ENCODE measurements around the gene CHPF2. TPM values are rescaled to one million over a fixed set of nuclear protein-coding genes. Genes with fewer than 3 reads are reported as not detected.

Gene CHPF2
- total and polyA plus RNA-seq, 9 donors: 20.1 to 32.6 (median 22.6) TPM

DNA sequence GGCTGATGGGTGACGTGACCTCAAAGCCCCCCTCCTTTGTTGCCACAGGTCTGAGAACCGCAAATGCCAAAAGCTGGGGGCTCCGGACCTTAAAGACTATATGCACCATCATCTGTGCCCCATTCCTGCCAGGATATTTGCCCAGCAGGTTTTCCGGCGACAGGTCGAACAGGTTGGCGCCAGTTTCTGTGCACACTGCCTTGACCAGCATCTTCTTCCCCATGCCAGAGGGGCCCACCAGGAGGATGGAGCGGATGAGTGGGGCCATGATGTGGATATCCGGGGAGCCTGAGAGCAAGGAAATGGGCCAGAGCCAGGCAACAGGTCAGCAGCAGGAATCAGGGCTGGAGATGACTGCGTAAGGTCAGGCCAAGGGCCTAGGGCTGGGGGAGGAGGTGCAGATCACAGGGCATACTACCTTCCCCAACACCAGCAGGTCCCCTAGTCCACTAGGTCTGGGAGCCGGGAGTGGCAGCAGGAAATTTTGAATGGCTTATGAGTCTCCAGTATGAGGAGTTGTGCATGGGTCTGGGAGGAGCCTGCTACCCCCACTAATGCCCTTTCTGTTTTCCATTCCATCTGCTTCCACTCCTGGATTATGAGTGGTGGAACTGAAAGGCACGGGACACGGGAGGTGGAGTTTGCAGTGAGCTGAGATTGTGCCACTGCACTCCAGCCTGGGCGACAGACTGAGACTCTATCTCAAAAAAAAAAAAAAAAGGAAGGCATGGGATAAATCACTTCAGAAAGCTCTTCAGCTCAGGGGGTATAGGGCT is 38.9 kb upstream of the CHPF2 start:
- no peak for DNase-seq
- Histone ChIP-seq H3K27me3 (ENCODE audit: control insufficient read depth, insufficient read depth, low read length) (peaks cover 12% of the 10 kb centered on the region), H3K36me3 (ENCODE audit: control insufficient read depth, insufficient read depth, low read length) (no peaks in the 10 kb centered on the region), H3K4me3 (ENCODE audit: low read length) (no peak overlapping the region), H3K27ac (ENCODE audit: low read length) (no peak overlapping the region), H3K4me1 (ENCODE audit: control insufficient read depth, insufficient read depth, low read length) (no peaks in the 10 kb centered on the region), H3K9me3 (replicated peaks; ENCODE audit: control insufficient read depth, low read depth, low read length) (no peaks in the 10 kb centered on the region)
- WGBS (ENCODE audit: insufficient coverage): 75% methylated on average over 4 of the region's 14 CpGs

DNA sequence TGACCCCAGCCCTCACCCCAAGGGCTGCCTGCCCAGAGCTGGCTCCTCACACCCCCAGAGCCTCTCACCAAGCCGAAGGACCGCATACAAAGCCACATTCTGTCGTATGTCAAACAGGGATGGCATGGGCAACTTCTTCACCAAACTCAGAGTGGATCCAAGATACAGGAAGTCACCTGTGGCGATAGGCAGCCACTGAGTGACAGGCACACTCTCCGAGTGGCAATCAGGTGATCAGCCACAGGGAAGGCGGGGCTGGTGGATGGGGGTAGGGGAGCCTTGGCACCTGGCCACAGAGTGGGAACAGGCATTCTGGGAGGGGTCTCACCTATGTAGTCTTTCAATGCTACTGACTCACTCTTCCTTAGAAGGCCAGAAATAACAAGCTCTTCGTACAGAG is 38.1 kb upstream of the CHPF2 start:
- H3K36me3 ChIP-seq (ENCODE audit: control insufficient read depth, insufficient read depth, low read length): no peaks in the 10 kb centered on the region
- H3K27ac ChIP-seq (ENCODE audit: low read length): no peak overlapping the region
- WGBS (ENCODE audit: insufficient coverage): 70% methylated on average over 4 of the region's 7 CpGs
- H3K27me3 ChIP-seq (ENCODE audit: control insufficient read depth, insufficient read depth, low read length): peaks cover 10% of the 10 kb centered on the region
- H3K4me3 ChIP-seq (ENCODE audit: low read length): no peak overlapping the region
- no peaks in the 10 kb centered on the region for H3K9me3 ChIP-seq (replicated peaks; ENCODE audit: control insufficient read depth, low read depth, low read length)
- H3K4me1 ChIP-seq (ENCODE audit: control insufficient read depth, insufficient read depth, low read length): no peaks in the 10 kb centered on the region
- no peak for DNase-seq

DNA sequence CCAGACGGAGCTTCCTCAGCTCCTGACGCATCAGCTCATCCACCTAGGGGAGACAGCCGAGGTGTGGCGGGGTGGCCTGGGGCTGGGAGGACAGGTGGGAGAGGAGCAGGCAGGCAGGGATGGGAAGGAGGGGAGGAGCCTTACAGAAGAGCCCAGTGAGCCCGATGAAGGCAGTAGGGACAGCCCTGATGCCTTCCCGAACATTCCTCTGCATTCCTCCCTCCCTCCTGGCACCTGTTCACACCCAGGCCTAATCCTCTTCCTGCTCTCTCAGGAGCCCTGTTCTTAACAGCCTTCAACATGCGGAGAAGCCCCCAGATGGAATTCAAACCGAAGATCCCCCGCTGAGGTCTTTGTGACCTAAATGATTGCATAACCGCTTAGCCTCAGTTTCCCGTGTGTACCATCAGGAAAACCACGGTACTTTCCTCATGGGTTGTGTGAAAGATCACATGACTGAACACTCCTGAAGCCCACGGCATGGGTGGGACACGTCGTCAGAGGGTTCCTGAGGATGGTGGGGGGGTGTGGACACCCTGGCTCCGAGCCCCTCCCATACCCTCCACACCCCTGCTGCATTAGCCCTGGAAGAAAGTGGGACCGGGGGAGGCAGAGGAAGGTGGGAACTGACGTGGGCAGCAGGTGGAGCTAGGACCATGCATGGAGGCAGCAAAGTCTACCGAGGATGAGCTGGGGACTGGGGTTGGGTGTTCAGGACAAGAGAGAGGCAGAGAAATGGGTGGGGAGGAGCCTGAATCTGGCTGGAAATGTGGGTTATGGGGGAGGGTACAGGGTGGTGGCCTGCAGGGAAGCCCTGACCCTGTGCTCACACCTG is 36.5 kb upstream of the CHPF2 start:
- 37% methylated on average over 6 of the region's 19 CpGs for WGBS (ENCODE audit: insufficient coverage)
- Histone ChIP-seq H3K4me1 (ENCODE audit: control insufficient read depth, insufficient read depth, low read length) (peaks cover 10% of the 10 kb centered on the region), H3K4me3 (ENCODE audit: low read length) (no peak overlapping the region), H3K27me3 (ENCODE audit: control insufficient read depth, insufficient read depth, low read length) (peaks cover 10% of the 10 kb centered on the region), H3K36me3 (ENCODE audit: control insufficient read depth, insufficient read depth, low read length) (no peaks in the 10 kb centered on the region), H3K27ac (ENCODE audit: low read length) (no peak overlapping the region), H3K9me3 (replicated peaks; ENCODE audit: control insufficient read depth, low read depth, low read length) (no peaks in the 10 kb centered on the region)
- no peak for DNase-seq

DNA sequence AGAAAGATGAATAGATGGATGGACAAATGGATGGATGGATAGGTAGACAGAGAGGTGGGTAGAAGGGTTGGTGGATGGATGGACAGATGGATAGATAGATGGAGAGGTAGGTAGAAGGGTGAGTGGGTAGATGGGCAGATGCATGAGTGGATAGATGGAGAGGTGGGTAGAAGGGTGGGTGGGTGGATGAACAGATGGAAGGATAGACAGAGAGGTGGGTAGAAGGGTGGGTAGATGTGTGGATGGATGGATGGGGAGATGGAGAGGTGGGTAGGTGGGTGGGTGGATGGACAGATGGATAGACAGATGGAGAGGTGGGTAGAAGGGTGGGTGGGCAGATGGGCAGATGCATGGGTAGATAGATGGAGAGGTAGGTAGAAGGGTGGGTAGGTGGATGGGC is 34.4 kb upstream of the CHPF2 start:
- H3K36me3 ChIP-seq (ENCODE audit: control insufficient read depth, insufficient read depth, low read length): no peaks in the 10 kb centered on the region
- no peak overlapping the region for H3K4me3 ChIP-seq (ENCODE audit: low read length)
- H3K27me3 ChIP-seq (ENCODE audit: control insufficient read depth, insufficient read depth, low read length): peaks cover 14% of the 10 kb centered on the region
- no peak for DNase-seq
- peaks cover 10% of the 10 kb centered on the region for H3K4me1 ChIP-seq (ENCODE audit: control insufficient read depth, insufficient read depth, low read length)
- H3K9me3 ChIP-seq (replicated peaks; ENCODE audit: control insufficient read depth, low read depth, low read length): no peaks in the 10 kb centered on the region
- no peak overlapping the region for H3K27ac ChIP-seq (ENCODE audit: low read length)

DNA sequence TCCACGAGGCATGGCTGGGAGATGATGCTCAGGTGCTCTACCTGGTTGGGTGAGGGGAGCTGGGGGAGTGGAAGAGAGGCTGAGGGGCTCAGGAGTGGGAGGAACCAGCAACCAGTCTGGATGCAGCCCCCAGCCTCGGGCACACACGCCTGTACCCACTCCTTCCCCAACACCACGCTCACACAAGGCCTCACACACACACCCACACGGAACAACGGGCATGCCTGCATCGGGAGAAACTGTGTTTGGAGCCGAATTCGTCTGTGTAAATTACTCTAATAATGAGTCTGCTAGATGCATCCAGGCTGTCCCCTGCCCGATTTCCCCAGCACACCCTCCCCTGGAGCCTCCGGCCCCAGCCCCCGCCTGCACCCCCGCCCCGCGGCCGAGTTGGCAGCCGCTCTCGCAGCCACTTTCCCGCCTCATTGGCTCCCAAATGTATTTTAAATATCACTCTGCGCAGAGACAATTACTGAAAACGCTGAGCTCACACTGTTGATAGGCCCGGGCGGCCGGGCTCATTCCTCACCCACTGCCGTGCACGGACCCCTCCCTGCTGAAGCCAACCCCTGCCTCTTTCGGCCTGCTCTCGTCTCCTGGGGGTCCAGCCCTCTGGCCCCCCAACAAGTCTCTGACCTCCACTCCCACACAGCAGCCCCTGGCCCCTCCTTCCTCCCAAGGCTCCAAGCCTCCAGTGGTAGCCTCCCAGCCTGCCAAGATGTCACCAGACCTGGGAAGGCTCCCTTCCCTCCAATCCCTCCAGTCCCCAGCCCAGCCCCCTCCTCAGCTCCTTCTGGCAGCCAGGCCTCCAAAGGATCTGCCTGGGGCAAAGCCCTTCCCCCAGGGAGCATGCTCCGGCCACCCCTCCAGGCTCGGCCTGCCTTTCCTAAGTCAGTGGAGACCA is 33.1 kb upstream of the CHPF2 start:
- 14% methylated on average over 19 of the region's 30 CpGs for WGBS (ENCODE audit: insufficient coverage)
- Histone ChIP-seq H3K9me3 (replicated peaks; ENCODE audit: control insufficient read depth, low read depth, low read length) (no peaks in the 10 kb centered on the region), H3K27me3 (ENCODE audit: control insufficient read depth, insufficient read depth, low read length) (peaks cover 27% of the 10 kb centered on the region), H3K27ac (ENCODE audit: low read length) (no peak overlapping the region), H3K36me3 (ENCODE audit: control insufficient read depth, insufficient read depth, low read length) (no peaks in the 10 kb centered on the region), H3K4me1 (ENCODE audit: control insufficient read depth, insufficient read depth, low read length) (peaks cover 10% of the 10 kb centered on the region), H3K4me3 (ENCODE audit: low read length) (no peak overlapping the region)
- DNase-seq: peak; percentile 60

DNA sequence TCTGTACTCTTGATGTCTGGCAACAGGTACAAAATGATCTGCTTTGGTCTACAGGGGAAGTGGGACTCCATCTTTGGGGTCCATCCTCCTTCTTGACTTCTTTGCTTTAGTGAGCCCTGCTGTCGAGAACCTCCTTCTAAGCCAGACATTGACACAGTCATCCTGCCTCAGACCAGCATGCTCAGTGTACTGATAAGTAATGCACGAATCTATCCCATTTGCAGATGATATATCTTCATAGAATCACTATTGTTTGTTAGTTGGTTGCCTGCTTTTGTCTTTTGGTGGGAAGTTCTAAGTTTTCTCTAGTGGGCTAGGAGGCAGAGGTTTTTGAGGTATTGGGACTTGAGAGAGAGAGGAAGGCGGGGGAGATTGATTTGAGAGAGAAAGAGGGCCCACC is 30.9 kb upstream of the CHPF2 start:
- H3K36me3 ChIP-seq (ENCODE audit: control insufficient read depth, insufficient read depth, low read length): no peaks in the 10 kb centered on the region
- H3K27me3 ChIP-seq (ENCODE audit: control insufficient read depth, insufficient read depth, low read length): peaks cover 36% of the 10 kb centered on the region
- H3K9me3 ChIP-seq (replicated peaks; ENCODE audit: control insufficient read depth, low read depth, low read length): no peaks in the 10 kb centered on the region
- H3K27ac ChIP-seq (ENCODE audit: low read length): no peak overlapping the region
- DNase-seq: no peak
- WGBS (ENCODE audit: insufficient coverage): 100% methylated on average over 1 of the region's 3 CpGs
- peaks cover 13% of the 10 kb centered on the region for H3K4me1 ChIP-seq (ENCODE audit: control insufficient read depth, insufficient read depth, low read length)
- H3K4me3 ChIP-seq (ENCODE audit: low read length): no peak overlapping the region

DNA sequence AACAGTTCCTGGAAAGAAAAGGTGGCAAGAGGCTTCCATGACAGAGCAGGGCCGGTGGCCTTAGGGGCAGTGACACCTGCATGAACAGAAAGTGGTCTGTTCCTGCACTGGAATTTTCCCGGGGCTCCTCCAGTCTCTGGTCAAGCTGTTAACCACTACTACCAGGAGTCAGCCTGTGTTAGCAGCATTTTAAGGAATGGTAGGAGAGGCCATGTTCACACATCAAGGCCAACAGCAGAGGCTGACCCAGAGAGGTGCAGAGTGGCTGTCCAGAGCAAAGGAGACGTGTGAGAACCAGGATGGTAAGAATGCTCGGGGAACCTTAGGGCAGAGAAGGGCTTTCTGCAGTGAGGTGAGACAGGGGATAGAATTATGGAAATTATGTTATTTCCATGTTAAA is 30.5 kb upstream of the CHPF2 start:
- no peaks in the 10 kb centered on the region for H3K9me3 ChIP-seq (replicated peaks; ENCODE audit: control insufficient read depth, low read depth, low read length)
- no peak overlapping the region for H3K27ac ChIP-seq (ENCODE audit: low read length)
- DNase-seq: no peak
- peaks cover 38% of the 10 kb centered on the region for H3K27me3 ChIP-seq (ENCODE audit: control insufficient read depth, insufficient read depth, low read length)
- WGBS (ENCODE audit: insufficient coverage): 70% methylated on average over 4 of the region's 4 CpGs
- H3K4me1 ChIP-seq (ENCODE audit: control insufficient read depth, insufficient read depth, low read length): peaks cover 13% of the 10 kb centered on the region
- H3K36me3 ChIP-seq (ENCODE audit: control insufficient read depth, insufficient read depth, low read length): no peaks in the 10 kb centered on the region
- no peak overlapping the region for H3K4me3 ChIP-seq (ENCODE audit: low read length)

DNA sequence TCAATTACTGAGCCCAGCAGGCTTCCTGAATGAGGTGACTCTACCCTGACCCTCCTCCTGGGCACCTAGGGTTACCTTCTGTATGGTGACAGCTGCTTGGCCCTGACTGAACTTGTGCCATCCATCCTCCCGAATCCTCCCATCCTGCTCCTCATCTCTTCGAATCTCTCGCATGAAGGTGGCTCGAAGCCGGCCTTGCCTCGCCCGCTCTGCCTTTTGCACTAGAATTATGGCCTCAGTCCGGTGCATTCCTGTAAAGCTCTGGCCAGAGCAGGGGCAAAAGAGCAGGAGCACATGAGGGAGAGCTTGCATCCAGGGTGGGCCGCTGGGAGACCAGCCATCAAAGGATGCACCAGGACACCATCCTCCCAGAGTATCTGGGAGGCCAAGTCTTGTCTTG is 29.4 kb upstream of the CHPF2 start:
- Histone ChIP-seq H3K27ac (ENCODE audit: low read length) (no peak overlapping the region), H3K4me3 (ENCODE audit: low read length) (no peak overlapping the region), H3K4me1 (ENCODE audit: control insufficient read depth, insufficient read depth, low read length) (peaks cover 13% of the 10 kb centered on the region), H3K9me3 (replicated peaks; ENCODE audit: control insufficient read depth, low read depth, low read length) (no peaks in the 10 kb centered on the region), H3K36me3 (ENCODE audit: control insufficient read depth, insufficient read depth, low read length) (no peaks in the 10 kb centered on the region), H3K27me3 (ENCODE audit: control insufficient read depth, insufficient read depth, low read length) (peaks cover 43% of the 10 kb centered on the region)
- 92% methylated on average over 8 of the region's 9 CpGs for WGBS (ENCODE audit: insufficient coverage)
- DNase-seq: no peak

DNA sequence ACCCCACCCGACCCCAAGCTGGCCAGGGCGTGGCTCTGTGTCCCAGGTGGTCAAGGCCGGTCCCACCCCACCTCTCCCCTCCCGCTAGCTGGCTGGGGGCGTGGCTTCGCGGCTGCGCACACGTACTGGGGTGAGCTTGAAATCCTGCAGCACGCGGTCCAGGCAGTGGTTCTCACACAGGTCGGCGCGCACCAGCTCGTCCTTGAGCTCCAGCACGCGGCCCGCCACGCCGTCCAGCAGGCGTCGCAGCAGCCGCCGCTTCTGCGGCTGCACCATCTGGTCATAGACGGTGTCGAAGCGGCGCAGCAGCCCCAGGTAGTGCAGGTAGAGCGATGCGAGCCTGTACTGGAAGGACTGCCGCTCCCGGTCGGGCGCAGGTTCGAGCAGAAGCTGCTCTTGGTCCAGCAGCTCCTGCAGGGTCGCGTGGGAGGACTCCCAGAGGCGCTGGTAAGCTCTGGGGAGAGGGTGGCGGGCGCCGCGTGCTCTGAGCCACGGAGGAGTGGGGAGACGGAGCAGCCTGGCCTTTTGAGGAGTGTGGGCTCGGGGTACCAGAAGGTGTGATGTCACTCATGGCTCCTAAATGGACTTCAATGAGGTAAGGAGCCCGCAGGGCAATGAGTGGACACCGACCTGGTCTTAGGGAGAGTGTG is 27.8 kb upstream of the CHPF2 start:
- DNase-seq: no peak
- WGBS (ENCODE audit: insufficient coverage): 62% methylated on average over 45 of the region's 48 CpGs

More for the DNA sequence above, 27.8 kb upstream of the CHPF2 start:
- H3K9me3 ChIP-seq (replicated peaks; ENCODE audit: control insufficient read depth, low read depth, low read length): no peaks in the 10 kb centered on the region
- H3K4me3 ChIP-seq (ENCODE audit: low read length): no peak overlapping the region
- H3K4me1 ChIP-seq (ENCODE audit: control insufficient read depth, insufficient read depth, low read length): peaks cover 10% of the 10 kb centered on the region
- no peak overlapping the region for H3K27ac ChIP-seq (ENCODE audit: low read length)
- no peaks in the 10 kb centered on the region for H3K36me3 ChIP-seq (ENCODE audit: control insufficient read depth, insufficient read depth, low read length)
- peaks cover 44% of the 10 kb centered on the region for H3K27me3 ChIP-seq (ENCODE audit: control insufficient read depth, insufficient read depth, low read length)

All from muscle of leg (tissue), 11 donors.